ENCODE measurements around the gene NUMB. TPM values are rescaled to one million over a fixed set of nuclear protein-coding genes. Genes with fewer than 3 reads are reported as not detected.

The NUMB gene
- total and polyA plus RNA-seq, 2 of the 13 experiments (the other 11 are each of a cell fraction or from before 2014, with no cell fraction given): 20.3 to 71.1 TPM

DNA sequence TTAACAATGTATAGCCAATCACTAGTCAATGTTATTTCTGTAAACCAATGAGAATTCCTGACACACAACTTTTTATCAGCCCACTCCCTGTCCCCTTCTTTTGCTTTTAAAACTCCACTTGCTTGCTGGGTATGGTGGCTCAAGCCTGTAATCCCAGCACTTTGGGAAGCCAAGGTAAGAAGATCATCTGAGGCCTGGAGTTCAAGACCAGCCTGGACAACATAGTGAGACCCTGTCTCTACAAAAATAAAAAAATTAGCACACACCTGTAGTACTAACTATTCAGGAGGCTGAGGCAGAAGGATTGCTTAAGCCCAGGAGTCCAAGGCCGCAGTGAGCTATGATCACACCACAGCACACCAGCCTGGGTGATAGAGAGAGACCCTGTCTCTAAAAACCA, 133.3 kb downstream of the NUMB start (continued):
- TF ChIP-seq ZNF10 (CRISPR knock-in tag; IDR thresholded peaks at IDR 0.05; ENCODE audit: borderline replicate concordance, low read depth) (no peak), ZNF121 (CRISPR knock-in tag; IDR thresholded peaks at IDR 0.05) (peak; percentile 72; the same call in 1 of the 2 replicates)
- TF ChIP-seq, protein P1, sequence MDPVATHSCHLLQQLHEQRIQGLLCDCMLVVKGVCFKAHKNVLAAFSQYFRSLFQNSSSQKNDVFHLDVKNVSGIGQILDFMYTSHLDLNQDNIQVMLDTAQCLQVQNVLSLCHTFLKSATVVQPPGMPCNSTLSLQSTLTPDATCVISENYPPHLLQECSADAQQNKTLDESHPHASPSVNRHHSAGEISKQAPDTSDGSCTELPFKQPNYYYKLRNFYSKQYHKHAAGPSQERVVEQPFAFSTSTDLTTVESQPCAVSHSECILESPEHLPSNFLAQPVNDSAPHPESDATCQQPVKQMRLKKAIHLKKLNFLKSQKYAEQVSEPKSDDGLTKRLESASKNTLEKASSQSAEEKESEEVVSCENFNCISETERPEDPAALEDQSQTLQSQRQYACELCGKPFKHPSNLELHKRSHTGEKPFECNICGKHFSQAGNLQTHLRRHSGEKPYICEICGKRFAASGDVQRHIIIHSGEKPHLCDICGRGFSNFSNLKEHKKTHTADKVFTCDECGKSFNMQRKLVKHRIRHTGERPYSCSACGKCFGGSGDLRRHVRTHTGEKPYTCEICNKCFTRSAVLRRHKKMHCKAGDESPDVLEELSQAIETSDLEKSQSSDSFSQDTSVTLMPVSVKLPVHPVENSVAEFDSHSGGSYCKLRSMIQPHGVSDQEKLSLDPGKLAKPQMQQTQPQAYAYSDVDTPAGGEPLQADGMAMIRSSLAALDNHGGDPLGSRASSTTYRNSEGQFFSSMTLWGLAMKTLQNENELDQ (CRISPR knock-in tag; IDR thresholded peaks at IDR 0.05; ENCODE audit: borderline replicate concordance): no peak
- TF ChIP-seq, protein P2, sequence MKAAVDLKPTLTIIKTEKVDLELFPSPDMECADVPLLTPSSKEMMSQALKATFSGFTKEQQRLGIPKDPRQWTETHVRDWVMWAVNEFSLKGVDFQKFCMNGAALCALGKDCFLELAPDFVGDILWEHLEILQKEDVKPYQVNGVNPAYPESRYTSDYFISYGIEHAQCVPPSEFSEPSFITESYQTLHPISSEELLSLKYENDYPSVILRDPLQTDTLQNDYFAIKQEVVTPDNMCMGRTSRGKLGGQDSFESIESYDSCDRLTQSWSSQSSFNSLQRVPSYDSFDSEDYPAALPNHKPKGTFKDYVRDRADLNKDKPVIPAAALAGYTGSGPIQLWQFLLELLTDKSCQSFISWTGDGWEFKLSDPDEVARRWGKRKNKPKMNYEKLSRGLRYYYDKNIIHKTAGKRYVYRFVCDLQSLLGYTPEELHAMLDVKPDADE (CRISPR knock-in tag; IDR thresholded peaks at IDR 0.05): no peak

DNA sequence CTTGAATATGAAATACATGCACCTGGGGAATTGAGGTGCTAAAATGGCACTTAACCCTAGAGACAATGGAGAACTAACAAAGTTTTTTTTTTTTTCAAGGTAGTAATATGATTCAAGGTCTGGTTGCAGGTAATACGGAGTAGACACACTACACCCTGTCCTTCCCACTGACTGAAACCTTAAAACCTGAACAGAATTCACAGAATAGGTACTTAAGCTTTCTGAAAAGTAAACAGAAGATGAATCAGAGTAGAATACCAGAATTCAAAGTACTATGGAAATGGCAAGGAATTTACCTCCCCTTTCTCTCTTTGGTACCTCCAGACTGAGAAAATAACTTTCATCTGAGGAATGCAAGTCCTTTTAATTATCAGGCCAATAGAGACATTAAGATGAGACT, 133.8 kb downstream of the NUMB start:
- H2AFZ ChIP-seq (ENCODE audit: low read length): no peak overlapping the region
- in situ Hi-C loops (cut with HindIII; ENCODE audit: extremely low pct_ligation_motif_present, low pct_unique_long_range_greater_than_20kb) (no loop called here), intact Hi-C loops (cut with micrococcal nuclease; ENCODE audit: unreplicated experiment) (no loop called here)
- ATAC-seq: no peak
- BruUV-seq (replicated peaks): no TSS peak
- H3K27me3 ChIP-seq (ENCODE audit: control insufficient read depth in 1 of 2, insufficient read depth in 2 of 2, low read length in 2 of 2): no peaks in the 10 kb centered on the region
- no peaks in the 10 kb centered on the region for H3K79me2 ChIP-seq (ENCODE audit: insufficient read depth, low read length)
- FAIRE-seq: no peak
- ChIA-PET CTCF (ENCODE audit: low intra/inter-chr PET ratio, low total read pairs) (no interaction called here), POLR2A (no interaction called here)
- no peaks in the 10 kb centered on the region for H3K9me3 ChIP-seq (ENCODE audit: low read length)
- H4K20me1 ChIP-seq (ENCODE audit: insufficient read depth, low read length): no peaks in the 10 kb centered on the region
- H3K4me1 ChIP-seq (ENCODE audit: insufficient read depth, low read length): peaks cover 38% of the 10 kb centered on the region
- no peak overlapping the region for H3K9ac ChIP-seq (ENCODE audit: insufficient read depth, low read depth, low read length)
- H3K4me2 ChIP-seq (ENCODE audit: low read depth, low read length): no peak overlapping the region
- WGBS (ENCODE audit: low lambda C conversion rate): 79% methylated on average over 1 of the region's 1 CpG
- H3K27ac ChIP-seq (ENCODE audit: extremely low read length, insufficient read depth, low read length): no peak overlapping the region
- no peak overlapping the region for H3K4me3 ChIP-seq (replicated peaks in 1 of 3; ENCODE audit: insufficient read depth in 1 of 3, low read depth in 2 of 3, low read length in 3 of 3)
- H3K36me3 ChIP-seq (replicated peaks in 1 of 2; ENCODE audit: control insufficient read depth in 1 of 2, insufficient read depth in 2 of 2, low read length in 2 of 2): 0 out of 5 replicates have a peak, but pooled peaks cover 3 to 7% of the 10 kb centered on the region in 2 experiments
- DNase-seq (ENCODE audit: low spot score): peak; percentile 6
- TF ChIP-seq, protein P3, sequence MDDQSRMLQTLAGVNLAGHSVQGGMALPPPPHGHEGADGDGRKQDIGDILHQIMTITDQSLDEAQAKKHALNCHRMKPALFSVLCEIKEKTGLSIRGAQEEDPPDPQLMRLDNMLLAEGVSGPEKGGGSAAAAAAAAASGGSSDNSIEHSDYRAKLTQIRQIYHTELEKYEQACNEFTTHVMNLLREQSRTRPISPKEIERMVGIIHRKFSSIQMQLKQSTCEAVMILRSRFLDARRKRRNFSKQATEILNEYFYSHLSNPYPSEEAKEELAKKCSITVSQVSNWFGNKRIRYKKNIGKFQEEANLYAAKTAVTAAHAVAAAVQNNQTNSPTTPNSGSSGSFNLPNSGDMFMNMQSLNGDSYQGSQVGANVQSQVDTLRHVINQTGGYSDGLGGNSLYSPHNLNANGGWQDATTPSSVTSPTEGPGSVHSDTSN (CRISPR knock-in tag; IDR thresholded peaks at IDR 0.05; ENCODE audit: borderline replicate concordance): no peak
- no peak for TF ChIP-seq ZBTB3 (CRISPR knock-in tag; IDR thresholded peaks at IDR 0.05; ENCODE audit: borderline replicate concordance, low read depth)
- TF ChIP-seq SUZ12 (IDR thresholded peaks at IDR 0.05; ENCODE audit: low read depth, low read length): no peak
- no peak for TF ChIP-seq HOXA9 (CRISPR knock-in tag; IDR thresholded peaks at IDR 0.05; ENCODE audit: borderline replicate concordance)
- TF ChIP-seq, protein P4, sequence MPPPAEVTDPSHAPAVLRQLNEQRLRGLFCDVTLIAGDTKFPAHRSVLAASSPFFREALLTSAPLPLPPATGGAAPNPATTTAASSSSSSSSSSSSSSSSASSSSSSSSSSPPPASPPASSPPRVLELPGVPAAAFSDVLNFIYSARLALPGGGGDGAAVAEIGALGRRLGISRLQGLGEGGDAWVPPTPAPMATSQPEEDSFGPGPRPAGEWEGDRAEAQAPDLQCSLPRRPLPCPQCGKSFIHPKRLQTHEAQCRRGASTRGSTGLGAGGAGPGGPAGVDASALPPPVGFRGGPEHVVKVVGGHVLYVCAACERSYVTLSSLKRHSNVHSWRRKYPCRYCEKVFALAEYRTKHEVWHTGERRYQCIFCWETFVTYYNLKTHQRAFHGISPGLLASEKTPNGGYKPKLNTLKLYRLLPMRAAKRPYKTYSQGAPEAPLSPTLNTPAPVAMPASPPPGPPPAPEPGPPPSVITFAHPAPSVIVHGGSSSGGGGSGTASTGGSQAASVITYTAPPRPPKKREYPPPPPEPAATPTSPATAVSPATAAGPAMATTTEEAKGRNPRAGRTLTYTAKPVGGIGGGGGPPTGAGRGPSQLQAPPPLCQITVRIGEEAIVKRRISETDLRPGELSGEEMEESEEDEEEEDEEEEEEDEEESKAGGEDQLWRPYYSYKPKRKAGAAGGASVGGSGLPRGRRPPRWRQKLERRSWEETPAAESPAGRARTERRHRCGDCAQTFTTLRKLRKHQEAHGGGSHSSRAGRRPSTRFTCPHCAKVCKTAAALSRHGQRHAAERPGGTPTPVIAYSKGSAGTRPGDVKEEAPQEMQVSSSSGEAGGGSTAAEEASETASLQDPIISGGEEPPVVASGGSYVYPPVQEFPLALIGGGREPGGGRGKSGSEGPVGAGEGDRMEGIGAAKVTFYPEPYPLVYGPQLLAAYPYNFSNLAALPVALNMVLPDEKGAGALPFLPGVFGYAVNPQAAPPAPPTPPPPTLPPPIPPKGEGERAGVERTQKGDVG (CRISPR knock-in tag; IDR thresholded peaks at IDR 0.05; ENCODE audit: borderline replicate concordance): no peak
- no peak for TF ChIP-seq HDAC6 (IDR thresholded peaks at IDR 0.05; ENCODE audit: low read depth, low read length)
- TF ChIP-seq RAD21 (CRISPR knock-in tag; IDR thresholded peaks at IDR 0.05): no peak
- no peak for TF ChIP-seq TEAD2 (CRISPR knock-in tag; IDR thresholded peaks at IDR 0.05)
- TF ChIP-seq, protein P5, sequence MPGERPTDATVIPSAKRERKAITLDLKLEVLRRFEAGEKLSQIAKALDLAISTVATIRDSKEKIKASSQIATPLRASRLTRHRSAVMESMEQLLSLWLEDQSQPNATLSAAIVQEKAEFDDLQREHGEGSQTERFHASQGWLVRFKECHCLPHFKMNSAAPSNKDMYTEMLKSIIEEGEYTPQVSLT (CRISPR knock-in tag; IDR thresholded peaks at IDR 0.05; ENCODE audit: borderline replicate concordance, low read depth): no peak
